OCI-LY1 (cell line): Measurements from ENCODE around the gene COL25A1.

Source experiments
- H2AFZ ChIP-seq: fragments of 200-600 bp; sonication (generic), shearing (Covaris generic); 2 replicates; pipeline ENCODE4 v1.6.0; 2014; ENCODE audit warnings: antibody characterized with exemption, mild to moderate bottlenecking, low read length
- H3F3A ChIP-seq: fragments of 200-600 bp; sonication (generic), shearing (Covaris generic); 2 replicates; pipeline ENCODE4 v1.6.0; 2014; ENCODE audit warnings: mild to moderate bottlenecking, antibody characterized with exemption, low read length, moderate library complexity; ENCODE audit not compliant: insufficient read depth
- H3K27ac ChIP-seq: fragments of 200-600 bp; sonication (generic); 2 replicates; pipeline ENCODE4 v1.5.1; 2014; ENCODE audit warnings: low read length, mixed run types, mild to moderate bottlenecking, low read depth; ENCODE audit not compliant: poor library complexity, severe bottlenecking
- H3K27me3 ChIP-seq: fragments of 200-600 bp; sonication (generic); 2 replicates; pipeline ENCODE4 v1.6.0; 2014; ENCODE audit warnings: antibody characterized with exemption, mild to moderate bottlenecking, low read length, moderate library complexity; ENCODE audit not compliant: insufficient read depth
- H3K36me3 ChIP-seq: fragments of 200-600 bp; sonication (generic); 2 replicates; pipeline ENCODE4 v1.6.1; 2014; ENCODE audit warnings: mild to moderate bottlenecking, antibody characterized with exemption, low read length, moderate library complexity, mixed read lengths; ENCODE audit not compliant: insufficient read depth
- H3K4me1 ChIP-seq: fragments of 200-600 bp; sonication (generic); 2 replicates; pipeline ENCODE4 v1.5.1; 2014; ENCODE audit warnings: mild to moderate bottlenecking, low read length, moderate library complexity; ENCODE audit not compliant: insufficient read depth, severe bottlenecking
- H3K4me2 ChIP-seq: fragments of 200-600 bp; sonication (generic), shearing (Covaris generic); 2 replicates; pipeline ENCODE4 v1.6.1; 2014; ENCODE audit warnings: low read length
- H3K4me3 ChIP-seq: fragments of 200-600 bp; sonication (generic); 2 replicates; pipeline ENCODE4 v1.5.1; 2014; ENCODE audit warnings: low read length, low read depth, mild to moderate bottlenecking, mixed read lengths; ENCODE audit not compliant: poor library complexity, severe bottlenecking
- H3K79me2 ChIP-seq: fragments of 200-600 bp; shearing (Covaris generic); 2 replicates; pipeline ENCODE4 v1.6.1; 2016; ENCODE audit warnings: mixed run types, low read length, mixed read lengths; ENCODE audit not compliant: insufficient read depth
- H3K9ac ChIP-seq: fragments of 200-600 bp; sonication (generic), shearing (Covaris generic); 2 replicates; pipeline ENCODE4 v1.6.1; 2014; ENCODE audit warnings: mild to moderate bottlenecking, low read length, mixed read lengths
- H3K9me2 ChIP-seq: fragments of 200-600 bp; sonication (generic), shearing (Covaris generic); 2 replicates; pipeline ENCODE4 v1.6.1; 2014; ENCODE audit warnings: low read depth, mild to moderate bottlenecking, low read length, mixed read lengths
- H3K9me3 ChIP-seq: fragments of 200-600 bp; shearing (Covaris generic); 2 replicates; pipeline ENCODE4 v1.6.1; 2014; ENCODE audit warnings: low read length, mixed read lengths
- H4K20me1 ChIP-seq: fragments of 200-600 bp; sonication (generic), shearing (Covaris generic); 2 replicates; pipeline ENCODE4 v1.6.0; 2016; ENCODE audit warnings: mild to moderate bottlenecking, low read length; ENCODE audit not compliant: insufficient read depth
- CTCF ChIP-seq: fragments of 200-600 bp; sonication (generic), shearing (Covaris generic); IDR thresholded peaks from 2 replicates; pipeline ENCODE4 v1.5.1; 2017; ENCODE audit warnings: mild to moderate bottlenecking, antibody characterized with exemption, low read length, moderate library complexity, mixed read lengths
- EZH2 ChIP-seq: fragments of 200-600 bp; sonication (generic), shearing (Covaris generic); IDR thresholded peaks from 2 replicates; pipeline ENCODE4 v1.8.0; 2017; ENCODE audit warnings: borderline replicate concordance, mixed run types, mild to moderate bottlenecking, antibody characterized with exemption, low read length, moderate library complexity, mixed read lengths

The COL25A1 gene

GRCh38 chr4:109166586-109166985 is 135.9 kb downstream of the COL25A1 start:
- Histone ChIP-seq H3K9me3 (no peaks in the 10 kb centered on the region), H3K9me2 (no peaks in the 10 kb centered on the region), H3K27me3 (no peaks in the 10 kb centered on the region), H3K4me2 (no peak overlapping the region), H3K9ac (no peak overlapping the region), H3F3A (no peaks in the 10 kb centered on the region), H4K20me1 (no peaks in the 10 kb centered on the region), H3K79me2 (no peaks in the 10 kb centered on the region), H3K27ac (no peak overlapping the region), H2AFZ (no peak overlapping the region), H3K4me3 (no peak overlapping the region), H3K36me3 (no peaks in the 10 kb centered on the region), H3K4me1 (no peaks in the 10 kb centered on the region)
- TF ChIP-seq CTCF = no peak
- TF ChIP-seq EZH2 = no peak

- Histone ChIP-seq H3K79me2 (no peaks in the 10 kb centered on the region), H2AFZ (no peak overlapping the region), H3K9ac (no peak overlapping the region), H3K4me2 (no peak overlapping the region), H3K4me3 (no peak overlapping the region), H3K9me2 (no peaks in the 10 kb centered on the region), H3K27me3 (no peaks in the 10 kb centered on the region), H3K36me3 (no peaks in the 10 kb centered on the region), H3K27ac (no peak overlapping the region), H3K4me1 (no peaks in the 10 kb centered on the region), H4K20me1 (no peaks in the 10 kb centered on the region), H3F3A (no peaks in the 10 kb centered on the region), H3K9me3 (no peaks in the 10 kb centered on the region)
- no peak for TF ChIP-seq EZH2
- no peak for TF ChIP-seq CTCF
Observed at GRCh38 chr4:109166126-109166525, 136.3 kb downstream of the COL25A1 start.

- Histone ChIP-seq H3K4me1 (no peaks in the 10 kb centered on the region), H3K4me2 (no peak overlapping the region)
- no peak for TF ChIP-seq EZH2
- TF ChIP-seq CTCF = no peak
Observed at GRCh38 chr4:109164011-109164410, 138.4 kb downstream of the COL25A1 start.

More at GRCh38 chr4:109164011-109164410, 138.4 kb downstream of the COL25A1 start:
- Histone ChIP-seq H3K79me2 (no peaks in the 10 kb centered on the region), H3K9ac (no peak overlapping the region), H3K4me3 (no peak overlapping the region), H3K36me3 (no peaks in the 10 kb centered on the region), H3K9me3 (no peaks in the 10 kb centered on the region), H3F3A (no peaks in the 10 kb centered on the region), H4K20me1 (no peaks in the 10 kb centered on the region), H2AFZ (no peak overlapping the region), H3K27me3 (no peaks in the 10 kb centered on the region), H3K9me2 (no peaks in the 10 kb centered on the region), H3K27ac (no peak overlapping the region)
